ENCODE data around the gene SSBP4. TPM values are rescaled to one million over a fixed set of nuclear protein-coding genes. Genes with fewer than 3 reads are reported as not detected.

SSBP4 gene
- total and polyA plus RNA-seq, 9 of the 15 experiments (the other 6 are each of a cell fraction or from before 2014, with no cell fraction given) = 1.1 to 189 (median 39.0) TPM

GRCh38 chr19:18477974-18478373 lies 58.8 kb downstream of the SSBP4 start (continued):
- no peak for TF ChIP-seq GTF2B (IDR thresholded peaks at IDR 0.05; ENCODE audit: extremely low read depth, insufficient read length)
- TF ChIP-seq TFAP4 (CRISPR knock-in tag; IDR thresholded peaks at IDR 0.05; ENCODE audit: borderline replicate concordance) = no peak
- TF ChIP-seq STAT6 (CRISPR knock-in tag; IDR thresholded peaks at IDR 0.05) = no peak
- TF ChIP-seq PHB2 (IDR thresholded peaks at IDR 0.05; ENCODE audit: low read depth) = no peak
- TF ChIP-seq ZSCAN32 (CRISPR knock-in tag; IDR thresholded peaks at IDR 0.05) = peak; percentile 53; the same call in 1 of the 2 replicates
- TF ChIP-seq POU5F1 (IDR thresholded peaks at IDR 0.05; ENCODE audit: borderline replicate concordance, low read depth, low read length, partially characterized antibody) = no peak
- no peak for TF ChIP-seq EHMT2 (IDR thresholded peaks at IDR 0.05)
- no peak for TF ChIP-seq NR4A1 (CRISPR knock-in tag; IDR thresholded peaks at IDR 0.05)
- no peak for TF ChIP-seq NR4A1 (tag; IDR thresholded peaks at IDR 0.05)
- no peak for TF ChIP-seq KDM5B (IDR thresholded peaks at IDR 0.05; ENCODE audit: insufficient replicate concordance, low read depth, low read length)
- no peak for TF ChIP-seq ILF3 (IDR thresholded peaks at IDR 0.05; ENCODE audit: borderline replicate concordance)
- TF ChIP-seq, protein P1, sequence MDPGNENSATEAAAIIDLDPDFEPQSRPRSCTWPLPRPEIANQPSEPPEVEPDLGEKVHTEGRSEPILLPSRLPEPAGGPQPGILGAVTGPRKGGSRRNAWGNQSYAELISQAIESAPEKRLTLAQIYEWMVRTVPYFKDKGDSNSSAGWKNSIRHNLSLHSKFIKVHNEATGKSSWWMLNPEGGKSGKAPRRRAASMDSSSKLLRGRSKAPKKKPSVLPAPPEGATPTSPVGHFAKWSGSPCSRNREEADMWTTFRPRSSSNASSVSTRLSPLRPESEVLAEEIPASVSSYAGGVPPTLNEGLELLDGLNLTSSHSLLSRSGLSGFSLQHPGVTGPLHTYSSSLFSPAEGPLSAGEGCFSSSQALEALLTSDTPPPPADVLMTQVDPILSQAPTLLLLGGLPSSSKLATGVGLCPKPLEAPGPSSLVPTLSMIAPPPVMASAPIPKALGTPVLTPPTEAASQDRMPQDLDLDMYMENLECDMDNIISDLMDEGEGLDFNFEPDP (CRISPR knock-in tag; IDR thresholded peaks at IDR 0.05) = 0 out of 2 replicates have a peak, but pooled peaks have one; percentile 71
- TF ChIP-seq ZC3H8 (IDR thresholded peaks at IDR 0.05) = no peak
- no peak for TF ChIP-seq TCF7 (IDR thresholded peaks at IDR 0.05; ENCODE audit: borderline replicate concordance)
- TF ChIP-seq, protein P2, sequence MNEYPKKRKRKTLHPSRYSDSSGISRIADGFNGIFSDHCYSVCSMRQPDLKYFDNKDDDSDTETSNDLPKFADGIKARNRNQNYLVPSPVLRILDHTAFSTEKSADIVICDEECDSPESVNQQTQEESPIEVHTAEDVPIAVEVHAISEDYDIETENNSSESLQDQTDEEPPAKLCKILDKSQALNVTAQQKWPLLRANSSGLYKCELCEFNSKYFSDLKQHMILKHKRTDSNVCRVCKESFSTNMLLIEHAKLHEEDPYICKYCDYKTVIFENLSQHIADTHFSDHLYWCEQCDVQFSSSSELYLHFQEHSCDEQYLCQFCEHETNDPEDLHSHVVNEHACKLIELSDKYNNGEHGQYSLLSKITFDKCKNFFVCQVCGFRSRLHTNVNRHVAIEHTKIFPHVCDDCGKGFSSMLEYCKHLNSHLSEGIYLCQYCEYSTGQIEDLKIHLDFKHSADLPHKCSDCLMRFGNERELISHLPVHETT (CRISPR knock-in tag; conservative IDR thresholded peaks at IDR 0.05 in 1 of 2, IDR thresholded peaks at IDR 0.05 in 1 of 2) = no peak
- TF ChIP-seq PTRF (tag; IDR thresholded peaks at IDR 0.05) = peak; percentile 41; the same call in 1 of the 2 replicates
- peak; percentile 59; the same call in 1 of the 2 replicates for TF ChIP-seq PTTG1 (tag; IDR thresholded peaks at IDR 0.05; ENCODE audit: low read depth)
- TF ChIP-seq, protein P3, sequence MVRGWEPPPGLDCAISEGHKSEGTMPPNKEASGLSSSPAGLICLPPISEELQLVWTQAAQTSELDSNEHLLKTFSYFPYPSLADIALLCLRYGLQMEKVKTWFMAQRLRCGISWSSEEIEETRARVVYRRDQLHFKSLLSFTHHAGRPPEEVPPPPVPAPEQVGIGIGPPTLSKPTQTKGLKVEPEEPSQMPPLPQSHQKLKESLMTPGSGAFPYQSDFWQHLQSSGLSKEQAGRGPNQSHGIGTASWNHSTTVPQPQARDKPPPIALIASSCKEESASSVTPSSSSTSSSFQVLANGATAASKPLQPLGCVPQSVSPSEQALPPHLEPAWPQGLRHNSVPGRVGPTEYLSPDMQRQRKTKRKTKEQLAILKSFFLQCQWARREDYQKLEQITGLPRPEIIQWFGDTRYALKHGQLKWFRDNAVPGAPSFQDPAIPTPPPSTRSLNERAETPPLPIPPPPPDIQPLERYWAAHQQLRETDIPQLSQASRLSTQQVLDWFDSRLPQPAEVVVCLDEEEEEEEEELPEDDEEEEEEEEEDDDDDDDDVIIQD (CRISPR knock-in tag; IDR thresholded peaks at IDR 0.05) = no peak
- no peak for TF ChIP-seq ARNT (IDR thresholded peaks at IDR 0.05)
- no peak for TF ChIP-seq ZNF253 (CRISPR knock-in tag; conservative IDR thresholded peaks at IDR 0.05)

All from K562 (cell line).